DMS114 treated with DMSO at 0.1 percent for 48 hours (cell line): ENCODE results near the gene HSD17B2.
"Not testable (repeated sequence)": the region's sequence is repeated elsewhere in the genome, so short reads cannot be mapped to it uniquely, and the experiment has no call there.

ENCODE experiments used
- DNase-seq: peaks from one replicate; lab custom pipeline; 2025; ENCODE audit not compliant: unreplicated experiment; lab: John Stamatoyannopoulos, UW

Gene HSD17B2

GRCh38 chr16:82034981-82035612, at the start of gene HSD17B2:
HSD17B2 (plus strand) TSS chr16:82035253; CDS start chr16:82035425, 172 bp downstream.
- DNase-seq: no peak

GRCh38 chr16:81987121-81987520, 47.9 kb upstream of the HSD17B2 start:
- DNase-seq: no peak

- no peak for DNase-seq
These were observed 47.3 kb upstream of the HSD17B2 start for GRCh38 chr16:81987706-81988105.

- no peak for DNase-seq
These were observed 42.2 kb upstream of the HSD17B2 start for GRCh38 chr16:81992859-81993258.

GRCh38 chr16:81994485-81994884, 40.6 kb upstream of the HSD17B2 start:
- DNase-seq: no peak

- no peak for DNase-seq
These were observed 39.4 kb upstream of the HSD17B2 start for GRCh38 chr16:81995651-81996050.

GRCh38 chr16:81996664-81997509, 38.2 kb upstream of the HSD17B2 start:
- DNase-seq: peak; percentile 12

GRCh38 chr16:81997738-81998137, 37.3 kb upstream of the HSD17B2 start:
- no peak for DNase-seq

- DNase-seq: no peak
These were observed 32.2 kb upstream of the HSD17B2 start for GRCh38 chr16:82002831-82003230.

GRCh38 chr16:82004601-82005000, 30.5 kb upstream of the HSD17B2 start:
- no peak for DNase-seq

- DNase-seq: no peak
These were observed 29.8 kb upstream of the HSD17B2 start for GRCh38 chr16:82005027-82005830.

GRCh38 chr16:82006036-82006435, 29.0 kb upstream of the HSD17B2 start:
- no peak for DNase-seq

GRCh38 chr16:82007189-82007588, 27.9 kb upstream of the HSD17B2 start:
- no peak for DNase-seq

GRCh38 chr16:82008957-82009592, 26.0 kb upstream of the HSD17B2 start:
- no peak for DNase-seq

GRCh38 chr16:82009789-82010188, 25.3 kb upstream of the HSD17B2 start:
- DNase-seq: not testable (repeated sequence)

- no peak for DNase-seq
These were observed 24.4 kb upstream of the HSD17B2 start for GRCh38 chr16:82010649-82011048.

GRCh38 chr16:82011199-82011641, 23.8 kb upstream of the HSD17B2 start, which contains the start of gene SDR42E1:
SDR42E1 (minus strand) TSS chr16:82011470; CDS start chr16:82000858, 10,612 bp downstream.
- no peak for DNase-seq

- no peak for DNase-seq
These were observed 21.9 kb upstream of the HSD17B2 start for GRCh38 chr16:82013139-82013538.

- DNase-seq: no peak
These were observed 18.8 kb upstream of the HSD17B2 start for GRCh38 chr16:82016263-82016662.

GRCh38 chr16:82016964-82017363, 18.1 kb upstream of the HSD17B2 start:
- DNase-seq: no peak
